ENCODE measurements around the gene ZSWIM6.

Gene ZSWIM6

DNA sequence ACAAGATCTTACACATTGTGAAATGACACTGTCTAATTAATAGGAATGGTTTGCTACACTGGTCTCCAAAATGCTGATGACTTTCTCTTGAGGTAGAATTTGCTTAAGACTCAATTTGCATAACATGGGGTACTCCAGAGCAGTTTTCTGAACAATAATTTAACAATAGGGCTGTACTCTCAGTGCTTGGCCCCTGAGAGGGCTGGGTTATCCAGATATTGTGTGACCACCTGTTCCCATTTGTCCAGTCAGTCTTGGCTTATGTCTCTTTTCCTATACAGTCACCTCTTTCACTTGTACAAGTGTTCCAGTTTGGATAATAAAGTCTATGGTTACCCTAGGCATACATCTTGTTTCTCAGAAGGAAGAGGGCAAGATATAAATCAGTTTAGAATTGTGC lies 17.9 kb downstream of the ZSWIM6 start:
- Histone ChIP-seq H3K27me3 (no peaks in the 10 kb centered on the region), H3K9me3 (no peaks in the 10 kb centered on the region), H3K36me3 (no peaks in the 10 kb centered on the region), H3K4me1 (peaks cover under 1% of the 10 kb centered on the region; the same call in 1 of the 2 replicates), H3K4me3 (ENCODE audit: low read depth, low read length) (no peak overlapping the region)
- TF ChIP-seq, protein P1, sequence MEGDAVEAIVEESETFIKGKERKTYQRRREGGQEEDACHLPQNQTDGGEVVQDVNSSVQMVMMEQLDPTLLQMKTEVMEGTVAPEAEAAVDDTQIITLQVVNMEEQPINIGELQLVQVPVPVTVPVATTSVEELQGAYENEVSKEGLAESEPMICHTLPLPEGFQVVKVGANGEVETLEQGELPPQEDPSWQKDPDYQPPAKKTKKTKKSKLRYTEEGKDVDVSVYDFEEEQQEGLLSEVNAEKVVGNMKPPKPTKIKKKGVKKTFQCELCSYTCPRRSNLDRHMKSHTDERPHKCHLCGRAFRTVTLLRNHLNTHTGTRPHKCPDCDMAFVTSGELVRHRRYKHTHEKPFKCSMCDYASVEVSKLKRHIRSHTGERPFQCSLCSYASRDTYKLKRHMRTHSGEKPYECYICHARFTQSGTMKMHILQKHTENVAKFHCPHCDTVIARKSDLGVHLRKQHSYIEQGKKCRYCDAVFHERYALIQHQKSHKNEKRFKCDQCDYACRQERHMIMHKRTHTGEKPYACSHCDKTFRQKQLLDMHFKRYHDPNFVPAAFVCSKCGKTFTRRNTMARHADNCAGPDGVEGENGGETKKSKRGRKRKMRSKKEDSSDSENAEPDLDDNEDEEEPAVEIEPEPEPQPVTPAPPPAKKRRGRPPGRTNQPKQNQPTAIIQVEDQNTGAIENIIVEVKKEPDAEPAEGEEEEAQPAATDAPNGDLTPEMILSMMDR (IDR thresholded peaks at IDR 0.05; ENCODE audit: low read depth, low read length) = no peak
- no peak for DNase-seq

DNA sequence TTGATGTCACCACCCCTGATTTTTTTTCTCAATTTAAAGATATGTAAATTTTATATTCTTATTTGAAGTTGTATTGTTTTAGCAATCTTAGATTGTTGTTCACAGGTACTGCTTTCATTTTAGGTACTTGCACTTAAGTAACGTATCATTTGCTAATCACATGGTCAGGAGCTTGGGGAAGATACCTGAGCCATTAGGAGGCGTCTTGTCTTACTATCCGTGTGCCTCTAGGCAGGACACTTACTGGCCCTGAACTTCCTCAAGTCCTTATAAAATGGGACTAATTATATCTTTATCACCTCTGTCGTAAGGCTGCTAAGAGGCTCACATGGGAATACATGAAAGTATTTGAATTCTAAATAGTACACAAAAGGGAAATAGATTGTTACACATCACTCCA lies 18.5 kb downstream of the ZSWIM6 start:
- Histone ChIP-seq H3K27me3 (no peaks in the 10 kb centered on the region), H3K9me3 (no peaks in the 10 kb centered on the region), H3K4me1 (no peaks in the 10 kb centered on the region), H3K36me3 (no peaks in the 10 kb centered on the region), H3K4me3 (ENCODE audit: low read depth, low read length) (no peak overlapping the region)
- TF ChIP-seq, protein P1 (IDR thresholded peaks at IDR 0.05; ENCODE audit: low read depth, low read length) = no peak
- DNase-seq = no peak

DNA sequence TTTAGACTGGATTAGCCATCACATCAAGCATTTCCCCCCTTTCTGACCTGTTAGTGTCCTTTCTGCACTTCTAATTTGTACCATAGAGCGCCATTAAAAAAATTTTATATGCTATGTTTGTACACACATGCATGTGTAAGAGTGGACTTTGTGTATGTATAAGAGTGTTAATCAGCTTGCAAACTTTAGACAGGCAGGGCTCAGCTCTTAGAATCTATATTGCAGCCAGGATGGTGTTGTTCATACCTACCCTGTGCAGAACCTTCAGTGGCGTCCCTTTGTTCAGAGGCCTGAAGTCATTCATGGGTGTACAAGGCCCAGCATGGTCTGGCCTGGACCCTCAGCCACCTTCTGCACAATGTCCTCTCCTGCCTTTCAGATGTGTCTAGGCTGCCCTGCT lies 19.7 kb downstream of the ZSWIM6 start:
- DNase-seq = no peak
- H3K4me1 ChIP-seq = no peaks in the 10 kb centered on the region
- TF ChIP-seq, protein P1 (IDR thresholded peaks at IDR 0.05; ENCODE audit: low read depth, low read length) = no peak

DNA sequence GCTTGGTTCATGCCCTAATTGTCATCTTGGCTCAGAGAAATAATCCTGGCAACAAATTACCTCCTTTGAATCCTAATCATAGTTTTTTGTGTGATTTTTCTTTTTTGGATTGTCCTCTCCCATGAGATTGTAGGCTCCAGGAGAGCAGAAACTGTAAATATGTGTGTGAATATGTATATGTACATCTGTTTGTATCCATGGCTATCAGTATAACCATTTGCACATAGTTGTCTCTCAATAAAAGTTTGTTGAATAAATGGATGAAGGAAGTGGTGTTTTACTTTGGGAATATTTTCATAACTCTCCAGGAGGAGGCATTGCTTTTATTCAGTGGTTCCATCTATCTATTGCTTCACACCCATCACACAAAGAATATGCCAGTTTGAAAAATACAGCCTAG lies 20.1 kb downstream of the ZSWIM6 start:
- H3K27me3 ChIP-seq = no peaks in the 10 kb centered on the region
- no peaks in the 10 kb centered on the region for H3K9me3 ChIP-seq
- no peaks in the 10 kb centered on the region for H3K36me3 ChIP-seq
- DNase-seq = no peak
- H3K4me3 ChIP-seq (ENCODE audit: low read depth, low read length) = no peak overlapping the region
- no peaks in the 10 kb centered on the region for H3K4me1 ChIP-seq
- TF ChIP-seq, protein P1 (IDR thresholded peaks at IDR 0.05; ENCODE audit: low read depth, low read length) = no peak

More for the DNA sequence above, 19.7 kb downstream of the ZSWIM6 start:
- Histone ChIP-seq H3K36me3 (no peaks in the 10 kb centered on the region), H3K4me3 (ENCODE audit: low read depth, low read length) (no peak overlapping the region), H3K27me3 (no peaks in the 10 kb centered on the region), H3K9me3 (no peaks in the 10 kb centered on the region)

DNA sequence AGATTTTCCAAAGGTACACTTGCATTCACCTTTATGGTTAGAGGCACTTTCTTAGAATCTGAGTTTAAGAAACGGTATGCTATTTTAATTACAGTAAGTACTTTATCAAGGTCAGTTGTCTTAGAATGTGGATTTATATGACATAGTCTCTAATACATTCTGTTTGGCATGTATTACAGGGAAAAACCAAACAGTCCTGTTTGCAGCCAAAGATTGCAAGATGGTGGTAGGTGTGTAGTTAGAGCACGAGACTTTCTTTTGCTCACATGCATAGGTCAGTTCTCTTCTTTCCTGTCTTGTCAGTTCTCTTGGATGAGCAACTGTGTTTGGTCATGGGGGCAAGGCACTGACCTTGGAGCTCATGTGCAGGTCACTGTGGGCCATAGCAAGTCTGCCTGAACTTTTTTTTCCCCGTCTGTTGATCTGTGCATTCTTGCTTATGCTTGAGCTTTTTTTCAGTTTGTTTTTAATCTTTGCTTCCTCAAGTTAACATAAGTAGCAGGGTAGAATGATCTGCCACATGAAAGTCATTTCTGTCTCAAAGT lies 20.6 kb downstream of the ZSWIM6 start:
- Histone ChIP-seq H3K4me3 (ENCODE audit: low read depth, low read length) (no peak overlapping the region), H3K9me3 (no peaks in the 10 kb centered on the region), H3K4me1 (no peaks in the 10 kb centered on the region), H3K27me3 (no peaks in the 10 kb centered on the region), H3K36me3 (no peaks in the 10 kb centered on the region)
- TF ChIP-seq, protein P1 (IDR thresholded peaks at IDR 0.05; ENCODE audit: low read depth, low read length) = no peak
- DNase-seq = no peak

DNA sequence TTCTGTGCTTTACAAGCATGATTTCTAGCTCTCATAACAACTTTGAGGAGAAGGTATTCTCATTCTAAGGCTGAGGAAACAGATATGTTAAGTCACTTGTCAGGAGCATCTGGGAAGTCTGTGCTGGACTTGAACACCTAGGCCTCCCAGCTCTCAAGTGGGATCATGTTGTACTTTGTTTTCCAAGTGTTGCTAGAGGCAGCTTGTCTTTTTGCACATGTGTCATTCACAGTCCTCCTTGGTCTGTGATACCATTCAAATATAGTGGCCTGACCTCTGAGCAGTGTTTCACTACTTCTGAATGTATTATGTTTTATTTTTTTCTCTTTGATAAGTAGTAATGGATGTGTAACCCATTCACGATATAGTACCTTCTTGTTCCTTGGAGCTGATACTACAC lies 21.2 kb downstream of the ZSWIM6 start:
- Histone ChIP-seq H3K27me3 (no peaks in the 10 kb centered on the region), H3K9me3 (no peaks in the 10 kb centered on the region), H3K4me1 (no peaks in the 10 kb centered on the region), H3K4me3 (ENCODE audit: low read depth, low read length) (no peak overlapping the region), H3K36me3 (no peaks in the 10 kb centered on the region)
- DNase-seq = no peak
- TF ChIP-seq, protein P1 (IDR thresholded peaks at IDR 0.05; ENCODE audit: low read depth, low read length) = no peak

Data from BE2C (cell line).